HL-60/S4 treated with phorbol 12-myristate 13-acetate at 8.2 ng/mL for 4 days and 3 days (cell line): ENCODE measurements around the gene MAD1L1.
"Not testable (repeated sequence)": the region's sequence is repeated elsewhere in the genome, so short reads cannot be mapped to it uniquely, and the experiment has no call there.

Experiments
- in situ Hi-C: fragments of 300-500 bp; cut with MboI; formaldehyde crosslinking; loops from 2 replicates; pipeline ENCODE4 v1.15.0; 2022; ENCODE audit warnings: low sequenced_read_pairs

Gene MAD1L1

GRCh38 chr7:1893451-1893850, 339.3 kb downstream of the MAD1L1 start:
- in situ Hi-C loops, result no loop called here

- in situ Hi-C loops, result no loop called here
Measured at GRCh38 chr7:1893036-1893435, 339.7 kb downstream of the MAD1L1 start.

- in situ Hi-C loops, result no loop called here
Measured at GRCh38 chr7:1892011-1892965, 340.5 kb downstream of the MAD1L1 start.

- in situ Hi-C loops, result no loop called here
Measured at GRCh38 chr7:1890289-1891235, 342.2 kb downstream of the MAD1L1 start.

- in situ Hi-C loops, result no loop called here
Measured at GRCh38 chr7:1889556-1890181, 343.1 kb downstream of the MAD1L1 start.

GRCh38 chr7:1889091-1889490, 343.7 kb downstream of the MAD1L1 start:
- in situ Hi-C loops, result no loop called here

- in situ Hi-C loops, result no loop called here
Measured at GRCh38 chr7:1888425-1888824, 344.3 kb downstream of the MAD1L1 start.

GRCh38 chr7:1887251-1887650, 345.5 kb downstream of the MAD1L1 start:
- in situ Hi-C loops, result no loop called here

- in situ Hi-C loops, result no loop called here
Measured at GRCh38 chr7:1886361-1887064, 346.2 kb downstream of the MAD1L1 start.

GRCh38 chr7:1885465-1886226, 347.1 kb downstream of the MAD1L1 start:
- in situ Hi-C loops, result no loop called here

GRCh38 chr7:1884583-1885350, 348.0 kb downstream of the MAD1L1 start:
- in situ Hi-C loops, result no loop called here

- in situ Hi-C loops, result no loop called here
Measured at GRCh38 chr7:1883834-1884582, 348.7 kb downstream of the MAD1L1 start.

GRCh38 chr7:1883031-1883761, 349.5 kb downstream of the MAD1L1 start:
- in situ Hi-C loops, result no loop called here

- in situ Hi-C loops, result no loop called here
Measured at GRCh38 chr7:1882451-1882850, 350.3 kb downstream of the MAD1L1 start.

GRCh38 chr7:1881946-1882345, 350.8 kb downstream of the MAD1L1 start:
- in situ Hi-C loops, result no loop called here

- in situ Hi-C loops, result not testable (repeated sequence)
Measured at GRCh38 chr7:1876641-1877040, 356.1 kb downstream of the MAD1L1 start.

GRCh38 chr7:1875392-1876199, 357.1 kb downstream of the MAD1L1 start:
- in situ Hi-C loops, result not testable (repeated sequence)
